Mucosa of descending colon (tissue), 3 donors: ENCODE data around the gene RBMX. TPM values are rescaled to one million over a fixed set of nuclear protein-coding genes. Genes with fewer than 3 reads are reported as not detected.

Experiments used
- ATAC-seq: fragments of 200-7000 bp; cut with Tn5 transposase; one replicate; pipeline ENCODE4 v1.9.1; 2020; ENCODE audit warnings: mild to moderate bottlenecking, moderate library complexity
- DNase-seq, 3 donors: peaks; one replicate each; pipeline ENCODE4 v3.0.0-alpha.2; 2020
- H3K36me3 ChIP-seq: fragments of 200-600 bp; one replicate; pipeline ENCODE4 v1.8.0; 2021; ENCODE audit warnings: low read depth, mild to moderate bottlenecking
- H3K4me1 ChIP-seq: fragments of 200-600 bp; one replicate; pipeline ENCODE4 v1.8.0; 2021; ENCODE audit warnings: low read depth, mild to moderate bottlenecking
- H3K4me3 ChIP-seq: fragments of 200-600 bp; one replicate; pipeline ENCODE4 v1.8.0; 2021; ENCODE audit warnings: mild to moderate bottlenecking
- H3K9me3 ChIP-seq: fragments of 200-600 bp; one replicate; pipeline ENCODE4 v1.8.0; 2021; ENCODE audit warnings: mild to moderate bottlenecking
- intact Hi-C, 2 donors: fragments of 100-400 bp; cut with DNase I in 1 of 2; cut with micrococcal nuclease in 1 of 2; formaldehyde crosslinking; loops; one replicate each; pipeline versions ENCODE4 v1.11.0 to v1.11.1; 2022; cut with DNase I, micrococcal nuclease
- total RNA-seq, 3 donors: library from RNA; stranded (reverse); fragmentation: NEBNext Ultra II Directional in 2 of 3; extraction: Animal tissue kit (Norgen Biotek cat#: 25700) in 2 of 3; gene quantifications; one replicate each; pipeline versions ENCODE4 v1.2.1 to v1.2.4, GENCODE V29; 2021 to 2023
- TF ChIP-seq, protein P1 (sequence below): fragments of 200-600 bp; IDR thresholded peaks from one replicate; pipeline ENCODE4 v1.8.0; 2022; ENCODE audit warnings: antibody characterized with exemption, mild to moderate bottlenecking
- donor health status: DM: no; HTN: no; CAD: no; lungs with moderate emphysema.
- donor health status: DM: no; HTN: no; CAD: no.
- donor health status: DM: no; HTN: yes; CAD: no.

The RBMX gene
- total RNA-seq, 3 donors from 2014 or later: 101 to 144 (median 122) TPM

DNA sequence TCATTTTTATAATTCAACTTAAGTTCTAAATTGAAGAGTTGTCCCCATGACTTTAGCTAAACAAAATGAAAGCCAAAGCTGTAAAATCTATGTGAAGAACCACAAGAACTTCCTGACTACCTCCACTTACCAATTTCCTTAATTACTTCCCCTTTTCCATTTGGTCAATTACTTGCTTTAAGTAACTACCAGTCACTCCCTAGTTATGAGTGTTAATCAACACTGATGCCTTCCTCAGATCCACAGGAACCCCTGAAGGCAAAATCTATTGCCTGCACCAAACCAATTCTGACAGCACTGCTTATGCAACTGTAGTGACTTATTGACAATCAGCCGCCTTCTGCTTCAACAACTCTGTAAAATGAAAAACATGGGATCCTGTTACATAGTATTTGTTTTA lies 10.5 kb downstream of the RBMX start:
- Histone ChIP-seq H3K4me1 (no peaks in the 10 kb centered on the region), H3K4me3 (no peak overlapping the region), H3K9me3 (no peaks in the 10 kb centered on the region), H3K36me3 (no peaks in the 10 kb centered on the region)
- no peak for ATAC-seq
- intact Hi-C loops: loop anchor here in 1 of 2 donors (10.0 kb wide), 1 partner anchor 55 kb away; no protein-coding TSS in a partner anchor
- TF ChIP-seq, protein P1, sequence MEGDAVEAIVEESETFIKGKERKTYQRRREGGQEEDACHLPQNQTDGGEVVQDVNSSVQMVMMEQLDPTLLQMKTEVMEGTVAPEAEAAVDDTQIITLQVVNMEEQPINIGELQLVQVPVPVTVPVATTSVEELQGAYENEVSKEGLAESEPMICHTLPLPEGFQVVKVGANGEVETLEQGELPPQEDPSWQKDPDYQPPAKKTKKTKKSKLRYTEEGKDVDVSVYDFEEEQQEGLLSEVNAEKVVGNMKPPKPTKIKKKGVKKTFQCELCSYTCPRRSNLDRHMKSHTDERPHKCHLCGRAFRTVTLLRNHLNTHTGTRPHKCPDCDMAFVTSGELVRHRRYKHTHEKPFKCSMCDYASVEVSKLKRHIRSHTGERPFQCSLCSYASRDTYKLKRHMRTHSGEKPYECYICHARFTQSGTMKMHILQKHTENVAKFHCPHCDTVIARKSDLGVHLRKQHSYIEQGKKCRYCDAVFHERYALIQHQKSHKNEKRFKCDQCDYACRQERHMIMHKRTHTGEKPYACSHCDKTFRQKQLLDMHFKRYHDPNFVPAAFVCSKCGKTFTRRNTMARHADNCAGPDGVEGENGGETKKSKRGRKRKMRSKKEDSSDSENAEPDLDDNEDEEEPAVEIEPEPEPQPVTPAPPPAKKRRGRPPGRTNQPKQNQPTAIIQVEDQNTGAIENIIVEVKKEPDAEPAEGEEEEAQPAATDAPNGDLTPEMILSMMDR: no peak
- DNase-seq: no peak

DNA sequence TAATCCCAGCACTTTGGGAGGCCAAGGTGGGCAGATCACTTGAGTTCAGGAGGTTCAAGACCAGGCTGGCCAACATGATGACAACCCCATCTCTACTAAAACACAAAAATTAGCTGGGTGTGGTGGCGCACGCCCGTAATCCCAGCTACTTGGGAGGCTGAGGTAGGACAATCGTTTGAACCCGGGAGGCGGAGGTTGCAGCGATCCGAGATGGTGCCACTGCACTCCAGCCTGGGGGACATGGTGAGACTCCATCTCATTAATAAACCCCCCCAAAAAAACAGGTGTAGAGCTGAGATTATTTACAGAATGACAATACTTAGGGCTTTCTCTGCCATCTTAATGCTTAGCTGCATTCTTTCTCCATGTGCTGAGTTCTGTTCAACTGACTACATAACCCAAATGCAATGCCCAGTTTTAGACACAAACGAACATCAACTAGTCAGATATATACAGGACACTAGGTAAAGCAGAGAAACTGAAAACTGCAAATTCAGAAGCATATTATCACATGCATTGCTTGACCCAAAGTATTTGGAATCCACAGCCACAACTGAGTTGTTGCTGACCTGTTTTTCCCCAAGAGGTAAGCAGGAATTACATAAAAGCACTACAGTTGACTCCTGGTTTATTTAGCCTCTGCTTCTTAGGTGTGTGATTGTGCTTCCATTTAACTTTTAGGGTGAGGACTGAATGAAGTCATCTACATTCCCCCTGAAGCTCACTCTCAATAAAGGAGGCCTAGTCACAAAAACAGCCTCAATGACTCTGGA lies 12.1 kb downstream of the RBMX start:
- DNase-seq (no peak), ATAC-seq (no peak)
- Histone ChIP-seq H3K4me3 (no peak overlapping the region), H3K36me3 (no peaks in the 10 kb centered on the region), H3K9me3 (no peaks in the 10 kb centered on the region), H3K4me1 (no peaks in the 10 kb centered on the region)
- TF ChIP-seq, protein P1: no peak
- intact Hi-C loops: no loop called here

DNA sequence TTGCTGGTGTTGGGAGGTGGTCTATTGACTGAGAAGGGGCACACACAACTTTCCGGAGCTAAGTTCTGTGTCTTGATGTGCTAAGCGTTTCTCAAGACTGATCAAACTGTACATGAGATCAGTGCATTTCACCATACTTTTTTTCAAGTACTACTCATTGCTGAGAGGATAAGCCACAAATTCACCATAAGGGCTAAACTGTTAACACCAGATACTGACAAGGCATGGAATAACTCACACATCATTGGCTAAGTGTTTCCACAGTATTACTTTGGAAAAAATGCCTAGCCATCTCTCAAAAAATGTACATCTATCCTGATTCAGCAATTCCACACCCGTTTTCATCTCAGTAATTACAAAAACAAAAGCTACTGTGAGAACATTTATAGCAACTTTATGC lies 13.0 kb downstream of the RBMX start:
- Histone ChIP-seq H3K36me3 (no peaks in the 10 kb centered on the region), H3K9me3 (no peaks in the 10 kb centered on the region), H3K4me3 (no peak overlapping the region), H3K4me1 (no peaks in the 10 kb centered on the region)
- DNase-seq (no peak), ATAC-seq (no peak)
- TF ChIP-seq, protein P1: no peak
- intact Hi-C loops: no loop called here

DNA sequence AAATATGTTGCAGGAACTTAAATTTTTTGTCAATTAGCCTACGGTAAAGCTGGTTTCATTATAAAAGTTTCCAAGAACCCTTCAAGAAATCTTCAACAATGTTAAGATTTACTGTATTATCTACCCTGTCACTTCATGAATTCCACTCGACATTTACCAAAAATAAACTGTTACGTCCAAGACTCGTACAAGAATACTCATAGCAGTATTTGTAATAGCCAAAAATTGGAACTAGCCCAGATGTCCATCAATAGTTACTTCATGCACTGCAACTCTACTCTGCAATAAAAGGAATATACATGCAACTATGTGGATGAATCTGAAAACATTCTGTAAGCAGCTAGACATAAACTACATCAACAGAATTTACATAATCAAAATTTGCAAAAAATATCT lies 13.4 kb downstream of the RBMX start:
- TF ChIP-seq, protein P1: no peak
- DNase-seq (no peak), ATAC-seq (no peak)
- Histone ChIP-seq H3K9me3 (no peaks in the 10 kb centered on the region), H3K36me3 (no peaks in the 10 kb centered on the region), H3K4me1 (no peaks in the 10 kb centered on the region), H3K4me3 (no peak overlapping the region)
- intact Hi-C loops: no loop called here

DNA sequence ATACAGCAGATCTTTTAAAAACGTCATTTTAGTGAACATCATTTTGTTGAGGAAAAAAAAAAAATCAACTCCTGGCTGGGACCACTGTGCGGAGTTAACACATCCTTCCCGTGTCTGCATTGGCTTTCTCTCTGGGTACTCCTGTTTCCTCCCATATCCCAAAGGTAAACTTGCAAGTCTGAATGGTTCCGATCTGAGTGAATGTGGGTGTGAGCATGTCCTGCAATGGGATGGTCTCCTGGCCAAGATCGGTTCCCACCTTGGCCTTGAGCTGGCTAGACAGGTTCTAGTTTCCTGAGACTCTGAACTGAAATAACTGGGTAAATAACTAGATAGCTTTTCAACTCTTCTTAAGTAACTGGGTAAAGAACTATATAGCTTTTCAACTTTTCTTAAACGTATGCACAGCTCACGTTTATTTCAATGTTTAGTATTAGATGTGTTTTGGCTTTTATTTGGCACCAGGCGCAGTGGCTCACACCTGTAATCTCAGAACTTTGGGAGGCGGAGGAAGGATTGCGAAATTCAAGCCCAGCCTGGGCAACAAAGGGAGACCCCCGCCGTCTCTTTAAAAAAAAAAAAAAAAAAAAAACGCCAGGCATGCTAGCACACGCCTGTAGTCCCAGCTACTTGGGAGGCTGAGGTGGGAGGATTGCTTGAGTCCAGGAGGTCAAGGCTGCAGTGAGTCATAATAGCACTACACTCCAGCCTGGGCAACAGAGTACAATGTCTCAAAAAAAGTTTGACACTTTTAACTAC lies 14.0 kb downstream of the RBMX start:
- TF ChIP-seq, protein P1: no peak
- Histone ChIP-seq H3K36me3 (no peaks in the 10 kb centered on the region), H3K4me1 (no peaks in the 10 kb centered on the region), H3K9me3 (no peaks in the 10 kb centered on the region), H3K4me3 (no peak overlapping the region)
- ATAC-seq: peak; percentile 42
- intact Hi-C loops: no loop called here
- DNase-seq: no peak
